DMS 273 (cell line): ENCODE results near the gene CRABP2.

Source experiments
- DNase-seq: peaks from one replicate; lab custom pipeline; 2025; ENCODE audit not compliant: unreplicated experiment; lab: John Stamatoyannopoulos, UW

Gene CRABP2

GRCh38 chr1:156705321-156705917 is at the start of gene CRABP2:
CRABP2 (minus strand) TSS chr1:156705583; CDS start chr1:156705446, 137 bp downstream.
- DNase-seq: peak; percentile 72

DNA sequence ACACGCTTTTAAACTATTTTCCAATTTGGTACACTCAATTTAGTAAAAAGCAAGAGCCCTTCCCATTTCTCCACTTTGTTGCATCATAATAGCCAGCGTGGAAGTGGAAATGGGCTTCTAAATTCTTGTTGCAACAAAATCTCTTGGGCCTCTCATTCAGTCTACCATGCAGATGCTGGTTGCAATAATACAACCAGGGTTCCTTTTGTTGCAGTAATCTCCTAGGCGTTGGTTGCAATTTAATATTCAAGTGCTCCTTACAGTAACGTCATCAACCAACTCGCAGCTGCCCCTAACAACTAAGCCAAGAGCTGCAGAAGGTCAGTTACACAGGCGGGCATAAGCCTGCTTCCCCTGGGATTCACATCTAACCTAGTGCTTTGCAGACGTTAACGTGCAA is 48.8 kb upstream of the CRABP2 start:
- peak; percentile 91 for DNase-seq

GRCh38 chr1:156752843-156753482 is 47.6 kb upstream of the CRABP2 start:
- DNase-seq: no peak

DNA sequence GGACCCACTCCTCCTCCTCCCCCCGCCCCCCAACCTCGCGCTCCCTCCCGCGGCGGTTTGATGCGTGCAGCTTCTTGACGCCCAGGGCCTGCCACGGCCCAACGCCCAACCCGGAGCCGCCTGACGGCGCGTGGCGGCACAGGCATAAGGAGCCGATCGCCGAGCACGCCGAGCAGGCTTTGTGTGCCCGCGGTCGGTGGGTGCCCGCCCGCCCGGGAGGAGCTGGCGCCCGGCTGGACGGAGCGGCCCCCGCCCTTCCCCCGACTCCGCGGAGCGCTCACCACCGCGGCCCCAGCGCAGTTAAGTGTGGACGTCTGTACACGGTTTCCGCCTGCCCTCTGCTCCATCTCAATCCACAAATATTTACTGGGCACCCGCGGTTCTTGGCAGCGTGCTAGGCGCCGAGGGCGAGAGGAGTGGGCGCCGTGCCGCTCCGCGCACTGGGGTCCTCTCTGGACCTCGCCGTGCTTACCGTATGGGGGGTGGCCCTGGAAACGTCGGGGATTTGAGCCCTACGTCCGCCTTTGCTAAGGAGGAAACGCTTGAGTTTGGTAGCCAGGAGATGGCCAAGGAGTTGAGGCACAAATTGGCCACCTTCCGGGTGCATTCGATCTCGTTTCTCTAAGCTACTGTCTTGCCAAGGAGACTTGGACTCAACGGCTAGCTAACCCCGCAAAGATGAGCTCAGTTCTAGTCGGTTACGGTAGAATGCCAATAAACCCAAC is 46.5 kb upstream of the CRABP2 start:
- peak; percentile 99 for DNase-seq

DNA sequence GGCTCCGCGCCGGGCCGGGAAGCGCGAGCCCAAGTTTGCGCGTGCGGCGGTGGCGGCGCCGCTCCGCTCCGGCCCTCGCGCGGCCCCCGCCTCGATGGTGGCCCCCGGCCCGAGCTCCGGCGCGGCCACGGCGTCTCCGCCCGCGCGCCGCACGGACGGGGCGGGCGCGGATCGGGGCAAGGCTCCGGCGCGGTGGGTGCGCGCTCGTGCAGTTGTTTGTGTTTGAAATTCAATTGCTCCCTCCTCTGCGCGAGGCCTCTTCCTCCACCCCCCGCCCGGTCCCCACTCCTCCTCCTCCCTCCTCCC is 46.0 kb upstream of the CRABP2 start, which contains the start of gene HDGF:
HDGF (minus strand) TSS at position 225 of the 306 bp plus-strand sequence. CDS start 246 bp downstream, outside the sequence.
- no peak for DNase-seq

- DNase-seq: peak; percentile 78
Measured at GRCh38 chr1:156750711-156751450, 45.5 kb upstream of the CRABP2 start.

- DNase-seq: peak; percentile 60
Measured at GRCh38 chr1:156750191-156750672, 44.8 kb upstream of the CRABP2 start.

GRCh38 chr1:156749419-156750118 is 44.2 kb upstream of the CRABP2 start:
- peak; percentile 58 for DNase-seq

DNA sequence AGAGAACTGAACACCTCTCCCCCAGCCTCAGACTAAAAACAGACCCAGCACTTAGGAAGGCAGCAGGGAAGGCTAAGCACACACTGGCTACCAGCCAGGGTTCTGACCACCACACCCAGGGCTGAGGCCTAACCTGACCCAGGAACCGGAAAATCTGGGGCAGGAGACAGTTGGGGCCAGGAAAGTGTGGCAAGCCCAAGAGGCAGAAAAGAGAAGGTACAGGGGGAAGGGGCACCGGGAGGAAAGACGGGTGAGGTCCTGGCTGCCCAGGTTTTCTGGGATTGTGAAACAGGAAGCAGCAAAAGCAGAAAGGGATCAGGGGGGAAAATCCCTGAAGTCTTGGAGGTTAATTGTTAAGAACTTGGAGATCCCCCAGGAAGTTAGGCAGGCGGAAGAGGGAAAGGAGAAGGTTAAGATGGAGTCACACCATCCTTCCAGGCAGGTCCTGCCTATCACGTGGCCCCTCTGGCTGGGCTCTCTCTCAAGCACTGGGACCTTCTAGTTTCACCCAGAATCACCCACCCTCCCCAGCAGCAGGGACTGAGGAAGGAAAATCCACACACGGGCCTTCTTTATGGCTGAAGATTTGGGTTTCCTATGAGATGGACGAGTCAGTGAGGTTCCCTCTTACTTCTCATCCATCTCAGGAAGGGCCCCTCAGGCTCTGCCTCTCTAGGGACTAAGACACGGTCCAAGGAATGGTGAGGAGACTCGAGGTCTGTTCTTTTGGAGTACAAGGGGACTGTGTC is 43.5 kb upstream of the CRABP2 start:
- DNase-seq: peak; percentile 62

DNA sequence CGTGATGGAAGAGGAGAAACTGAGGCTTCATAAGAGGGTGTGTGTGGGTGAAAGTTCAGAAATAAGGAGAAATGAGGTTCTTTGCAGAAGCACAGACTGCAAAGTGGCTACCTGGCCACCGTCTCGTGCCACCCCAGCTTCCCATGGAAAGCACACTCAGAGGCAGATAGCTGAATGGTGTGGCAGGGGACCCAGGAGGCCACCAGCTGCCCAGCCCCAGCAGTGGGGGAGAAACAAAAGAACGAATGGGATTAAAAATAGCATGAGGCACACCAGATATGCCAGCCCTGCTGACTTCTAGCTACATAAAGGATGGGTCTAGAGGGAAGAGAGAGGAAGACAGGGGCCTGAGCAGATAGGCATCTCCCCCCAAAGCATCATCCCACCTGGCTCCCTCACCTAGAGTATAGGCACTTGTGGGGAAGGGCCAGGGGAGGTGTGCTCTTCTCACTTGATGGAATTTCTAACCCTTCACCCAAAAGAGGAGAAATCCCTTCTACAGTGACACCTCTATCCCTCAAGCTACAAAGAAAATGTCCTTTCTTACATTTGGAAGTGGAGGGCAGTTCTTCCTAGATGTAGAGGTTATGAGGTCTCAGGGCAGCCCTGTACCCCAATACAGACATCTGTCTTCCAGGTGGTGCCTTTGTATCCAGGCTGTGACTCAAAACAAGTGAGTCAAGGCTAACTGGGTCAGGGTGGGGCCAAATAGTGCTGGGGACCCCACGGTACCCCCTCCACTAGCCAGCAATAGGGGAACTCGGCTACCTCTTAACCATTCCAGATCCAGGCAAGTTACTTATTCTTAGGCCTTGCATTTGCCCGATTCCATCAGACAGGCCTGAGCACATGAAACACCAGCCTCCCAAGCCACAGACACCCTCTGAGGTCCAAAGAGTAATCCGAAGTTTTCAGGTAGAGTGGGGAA is 42.6 kb upstream of the CRABP2 start:
- DNase-seq: no peak

DNA sequence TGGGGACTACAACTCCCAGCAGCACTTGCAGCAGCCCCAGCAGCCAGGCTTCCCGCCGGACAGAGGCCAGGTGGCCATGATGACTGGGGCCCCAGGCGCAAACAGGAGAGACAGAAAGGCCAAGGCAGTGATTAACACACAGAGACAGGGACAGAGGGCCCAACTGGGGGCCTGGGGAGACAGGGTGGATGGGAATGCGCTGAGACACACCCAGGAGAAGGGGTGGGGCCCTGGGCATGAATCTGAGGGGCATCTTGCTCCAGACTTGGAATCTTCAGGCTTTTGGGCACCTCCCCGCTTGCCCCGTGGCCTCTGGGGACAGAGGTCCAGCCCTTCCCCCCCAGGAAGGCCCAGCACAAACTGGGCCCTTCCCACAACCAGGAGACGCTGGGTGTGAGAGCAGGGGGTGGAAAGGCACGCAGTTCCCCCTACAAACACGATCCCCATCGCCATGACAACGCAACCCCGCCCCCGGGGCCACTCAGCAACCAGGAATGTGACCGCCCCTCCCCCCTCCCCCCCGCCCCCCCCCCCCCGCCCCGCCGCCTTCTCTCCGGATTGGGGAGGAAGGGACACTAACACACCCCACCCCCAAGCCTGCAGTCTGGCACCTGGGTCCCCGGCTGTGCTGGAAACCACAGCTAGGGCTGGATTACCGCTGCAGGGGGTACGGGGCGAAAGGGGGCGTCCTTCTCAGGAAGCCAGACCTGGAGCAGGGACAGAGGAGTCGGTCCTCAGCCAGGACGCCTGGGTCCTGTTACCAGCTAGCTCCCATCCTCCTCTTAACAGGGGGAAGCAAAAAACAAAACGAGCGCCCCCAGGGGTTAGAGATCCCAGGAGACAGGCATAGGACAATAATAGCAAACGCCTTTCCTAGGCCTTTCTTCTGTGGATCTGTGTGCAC is 41.6 kb upstream of the CRABP2 start:
- DNase-seq: peak; percentile 79

DNA sequence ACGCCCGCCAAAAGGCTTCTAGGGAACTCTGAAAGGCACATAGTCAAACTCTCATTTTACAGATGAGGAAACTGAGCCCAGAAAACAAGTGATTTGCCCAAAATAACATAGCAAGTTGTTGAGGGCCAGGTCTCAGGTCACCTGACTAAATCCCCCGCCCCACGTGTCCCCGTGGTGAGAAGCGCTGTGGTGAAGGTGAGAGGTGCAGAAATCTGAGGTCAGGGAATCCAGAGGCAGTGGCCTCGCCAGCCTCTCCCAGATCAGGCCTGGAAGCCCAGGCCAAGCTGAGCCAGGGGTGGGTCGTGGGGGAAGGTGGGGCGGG is 41.0 kb upstream of the CRABP2 start:
- no peak for DNase-seq

DNA sequence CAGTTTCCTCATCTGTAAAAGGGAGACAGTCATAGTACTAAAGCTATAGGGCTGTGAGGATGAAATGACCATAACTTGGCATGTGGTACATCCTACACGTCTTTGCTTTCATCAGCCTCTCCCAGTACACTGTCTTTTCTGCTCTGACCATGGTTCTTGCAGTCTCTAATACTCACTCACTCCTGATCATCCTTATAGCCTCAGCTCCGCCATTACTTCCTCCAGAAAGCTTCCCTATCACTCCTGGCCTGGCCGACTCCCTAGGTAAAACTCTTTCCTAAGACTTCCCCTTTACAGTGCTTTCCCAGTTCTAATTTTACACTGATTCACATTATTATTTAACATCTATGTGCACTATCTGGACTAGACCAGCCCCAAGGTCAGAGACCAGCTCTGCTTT is 40.5 kb upstream of the CRABP2 start:
- no peak for DNase-seq

- DNase-seq: no peak
Measured at GRCh38 chr1:156744786-156745419, 39.5 kb upstream of the CRABP2 start.

DNA sequence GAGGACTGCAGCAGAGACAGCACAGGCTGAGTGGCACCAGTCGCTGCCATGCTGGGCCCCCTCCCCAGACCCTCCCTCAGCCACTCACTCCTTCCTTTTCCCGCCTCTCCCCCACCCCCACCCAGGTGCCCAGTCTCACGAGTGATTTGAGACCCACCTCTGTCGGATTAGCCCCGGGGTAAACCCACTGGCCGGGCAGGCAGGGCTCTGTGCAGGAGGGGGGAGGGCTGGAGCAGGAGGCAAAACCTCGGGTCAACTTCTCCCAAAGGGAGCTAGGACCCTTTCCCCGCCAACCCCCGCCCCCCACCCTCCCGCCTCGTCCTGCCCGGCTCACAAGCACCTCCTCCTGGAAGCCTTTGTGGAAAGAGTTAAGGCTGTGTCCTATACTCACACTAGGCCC is 39.0 kb upstream of the CRABP2 start:
- DNase-seq: no peak

GRCh38 chr1:156743367-156744302 is 38.3 kb upstream of the CRABP2 start:
- no peak for DNase-seq

DNA sequence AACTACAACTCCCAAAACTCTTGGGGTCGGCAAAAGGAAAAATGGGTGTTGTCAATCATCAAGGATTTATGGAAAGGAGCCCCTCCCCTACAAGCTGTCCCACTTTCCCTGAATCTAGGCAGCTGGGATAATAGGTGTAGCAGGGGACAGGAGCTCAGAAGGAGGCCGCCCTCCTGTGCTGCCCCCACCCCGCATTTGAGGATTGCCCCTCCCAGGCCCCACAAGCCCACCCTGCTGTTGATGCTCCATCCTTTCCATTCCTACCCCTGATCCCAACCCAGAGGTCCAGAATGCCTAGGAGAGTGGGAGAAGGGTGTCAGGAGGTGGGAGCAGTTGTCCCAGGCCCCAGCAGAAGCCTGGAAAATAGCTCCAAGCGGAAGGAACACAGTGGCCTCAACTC is 37.4 kb upstream of the CRABP2 start:
- DNase-seq: no peak
